ENCODE results near the gene PRRG3.
"Not testable (repeated sequence)": the region's sequence is repeated elsewhere in the genome, so short reads cannot be mapped to it uniquely, and the experiment has no call there.

Gene PRRG3

GRCh38 chrX:151694661-151695582, at the start of gene PRRG3:
TSS of gene PRRG3 (plus strand) at chrX:151695458. CDS start at chrX:151698815, 3,357 bp downstream.
- no peak for DNase-seq

- no peak for DNase-seq
These were observed 20.0 kb upstream of the PRRG3 start for GRCh38 chrX:151675121-151675746.

- no peak for DNase-seq
These were observed 19.1 kb upstream of the PRRG3 start for GRCh38 chrX:151676196-151676595.

- DNase-seq = no peak
These were observed 15.4 kb upstream of the PRRG3 start for GRCh38 chrX:151679798-151680402.

- DNase-seq = no peak
These were observed 14.5 kb upstream of the PRRG3 start for GRCh38 chrX:151680805-151681204.

- DNase-seq = no peak
These were observed 7.6 kb upstream of the PRRG3 start for GRCh38 chrX:151687635-151688034.

GRCh38 chrX:151688695-151689094, 6.6 kb upstream of the PRRG3 start:
- no peak for DNase-seq

GRCh38 chrX:151692825-151693224, 2.4 kb upstream of the PRRG3 start:
- no peak for DNase-seq

- no peak for DNase-seq
These were observed 1.1 kb upstream of the PRRG3 start for GRCh38 chrX:151694121-151694520.

GRCh38 chrX:151695583-151696340, 504 bp downstream of the PRRG3 start:
- DNase-seq = no peak

- DNase-seq = not testable (repeated sequence)
These were observed 1.8 kb downstream of the PRRG3 start for GRCh38 chrX:151697082-151697481.

- no peak for DNase-seq
These were observed 2.3 kb downstream of the PRRG3 start for GRCh38 chrX:151697522-151697921.

GRCh38 chrX:151698485-151698884, 3.2 kb downstream of the PRRG3 start:
- DNase-seq = no peak

GRCh38 chrX:151699746-151700145, 4.5 kb downstream of the PRRG3 start:
- DNase-seq = no peak

GRCh38 chrX:151700581-151700980, 5.3 kb downstream of the PRRG3 start:
- no peak for DNase-seq

GRCh38 chrX:151701071-151701470, 5.8 kb downstream of the PRRG3 start:
- DNase-seq = no peak

GRCh38 chrX:151701531-151701930, 6.3 kb downstream of the PRRG3 start:
- no peak for DNase-seq

- DNase-seq = no peak
These were observed 6.9 kb downstream of the PRRG3 start for GRCh38 chrX:151702026-151702714.

GRCh38 chrX:151702741-151703340, 7.6 kb downstream of the PRRG3 start:
- no peak for DNase-seq

GRCh38 chrX:151703487-151703886, 8.2 kb downstream of the PRRG3 start:
- no peak for DNase-seq

GRCh38 chrX:151704041-151704663, 8.9 kb downstream of the PRRG3 start:
- DNase-seq = no peak

GRCh38 chrX:151708821-151709220, 13.6 kb downstream of the PRRG3 start:
- no peak for DNase-seq

Measured in NCI-H510A (cell line).